ENCODE results near the gene PA2G4.
"Not testable (repeated sequence)": the region's sequence is repeated elsewhere in the genome, so short reads cannot be mapped to it uniquely, and the experiment has no call there.

Gene PA2G4

GRCh38 chr12:56104109-56104814, at the start of gene PA2G4:
PA2G4 (plus strand) TSS chr12:56104559; CDS start chr12:56104738, 179 bp downstream.
- H3K27ac Mint-ChIP-seq, result peak within 1 kb of the TSS; percentile 98
- H3K36me3 Mint-ChIP-seq (ENCODE audit: low read depth), result peaks cover 37% of the 10 kb centered on the region
- peaks cover 49% of the 10 kb centered on the region for H3K4me1 Mint-ChIP-seq (ENCODE audit: low read depth)

GRCh38 chr12:56059964-56060363, 44.4 kb upstream of the PA2G4 start:
- H3K27ac Mint-ChIP-seq; H3K9me3 Mint-ChIP-seq; H3K36me3 Mint-ChIP-seq (ENCODE audit: low read depth); H3K4me3 Mint-ChIP-seq; H3K4me1 Mint-ChIP-seq (ENCODE audit: low read depth): not testable (repeated sequence)
- peaks cover 17% of the 10 kb centered on the region for H3K27me3 Mint-ChIP-seq (ENCODE audit: low read depth)

More at GRCh38 chr12:56104109-56104814, at the start of gene PA2G4:
- Mint-ChIP-seq H3K27me3 (ENCODE audit: low read depth) (no peaks in the 10 kb centered on the region), H3K4me3 (peak within 1 kb of the TSS; percentile 99), H3K9me3 (no peaks in the 10 kb centered on the region)

GRCh38 chr12:56061982-56062381, 42.4 kb upstream of the PA2G4 start:
- H3K4me1 Mint-ChIP-seq (ENCODE audit: low read depth), result no peaks in the 10 kb centered on the region
- H3K9me3 Mint-ChIP-seq, result no peaks in the 10 kb centered on the region
- H3K36me3 Mint-ChIP-seq (ENCODE audit: low read depth), result peaks cover 1% of the 10 kb centered on the region
- no peak overlapping the region for H3K27ac Mint-ChIP-seq
- H3K27me3 Mint-ChIP-seq (ENCODE audit: low read depth), result peaks cover 17% of the 10 kb centered on the region
- no peak overlapping the region for H3K4me3 Mint-ChIP-seq

GRCh38 chr12:56062996-56063395, 41.4 kb upstream of the PA2G4 start:
- Mint-ChIP-seq H3K27me3 (ENCODE audit: low read depth) (peaks cover 17% of the 10 kb centered on the region), H3K27ac (no peak overlapping the region), H3K9me3 (no peaks in the 10 kb centered on the region), H3K4me3 (no peak overlapping the region), H3K4me1 (ENCODE audit: low read depth) (no peaks in the 10 kb centered on the region), H3K36me3 (ENCODE audit: low read depth) (peaks cover 1% of the 10 kb centered on the region)

- no peaks in the 10 kb centered on the region for H3K36me3 Mint-ChIP-seq (ENCODE audit: low read depth)
- peaks cover 4% of the 10 kb centered on the region for H3K27me3 Mint-ChIP-seq (ENCODE audit: low read depth)
- no peaks in the 10 kb centered on the region for H3K9me3 Mint-ChIP-seq
- H3K4me1 Mint-ChIP-seq (ENCODE audit: low read depth), result no peaks in the 10 kb centered on the region
- no peak overlapping the region for H3K4me3 Mint-ChIP-seq
- no peak overlapping the region for H3K27ac Mint-ChIP-seq
Measured at GRCh38 chr12:56071648-56072047, 32.7 kb upstream of the PA2G4 start.

GRCh38 chr12:56074396-56074795, 30.0 kb upstream of the PA2G4 start:
- Mint-ChIP-seq H3K36me3 (ENCODE audit: low read depth) (no peaks in the 10 kb centered on the region), H3K4me3 (no peak overlapping the region), H3K9me3 (no peaks in the 10 kb centered on the region), H3K4me1 (ENCODE audit: low read depth) (peaks cover 4% of the 10 kb centered on the region), H3K27me3 (ENCODE audit: low read depth) (peaks cover 7% of the 10 kb centered on the region), H3K27ac (no peak overlapping the region)

- not testable (repeated sequence) for H3K4me1 Mint-ChIP-seq (ENCODE audit: low read depth); H3K4me3 Mint-ChIP-seq; H3K27ac Mint-ChIP-seq; H3K36me3 Mint-ChIP-seq (ENCODE audit: low read depth); H3K9me3 Mint-ChIP-seq
- peaks cover 20% of the 10 kb centered on the region for H3K27me3 Mint-ChIP-seq (ENCODE audit: low read depth)
Measured at GRCh38 chr12:56077966-56078365, 26.4 kb upstream of the PA2G4 start.

- H3K27me3 Mint-ChIP-seq (ENCODE audit: low read depth), result peaks cover 18% of the 10 kb centered on the region
- no peaks in the 10 kb centered on the region for H3K9me3 Mint-ChIP-seq
- no peaks in the 10 kb centered on the region for H3K36me3 Mint-ChIP-seq (ENCODE audit: low read depth)
- peaks cover 9% of the 10 kb centered on the region for H3K4me1 Mint-ChIP-seq (ENCODE audit: low read depth)
- peak overlapping the region; percentile 82 for H3K4me3 Mint-ChIP-seq
- H3K27ac Mint-ChIP-seq, result no peak overlapping the region
Measured at GRCh38 chr12:56078427-56078826, 25.9 kb upstream of the PA2G4 start.

- no peaks in the 10 kb centered on the region for H3K9me3 Mint-ChIP-seq
- H3K27me3 Mint-ChIP-seq (ENCODE audit: low read depth), result peaks cover 24% of the 10 kb centered on the region
- H3K36me3 Mint-ChIP-seq (ENCODE audit: low read depth), result no peaks in the 10 kb centered on the region
- peak overlapping the region; percentile 82 for H3K4me3 Mint-ChIP-seq
- H3K27ac Mint-ChIP-seq, result no peak overlapping the region
- H3K4me1 Mint-ChIP-seq (ENCODE audit: low read depth), result peaks cover 9% of the 10 kb centered on the region
Measured at GRCh38 chr12:56078931-56079722, 25.2 kb upstream of the PA2G4 start.

GRCh38 chr12:56079723-56080555, 24.4 kb upstream of the PA2G4 start, which contains the start of gene ERBB3:
ERBB3 (plus strand) TSS chr12:56080165; CDS start chr12:56080301, 136 bp downstream.
- Mint-ChIP-seq H3K27ac (no peak within 1 kb of the TSS), H3K36me3 (ENCODE audit: low read depth) (no peaks in the 10 kb centered on the region), H3K4me1 (ENCODE audit: low read depth) (peaks cover 9% of the 10 kb centered on the region)

GRCh38 chr12:56080556-56081138, 23.7 kb upstream of the PA2G4 start:
- Mint-ChIP-seq H3K36me3 (ENCODE audit: low read depth) (no peaks in the 10 kb centered on the region), H3K27me3 (ENCODE audit: low read depth) (peaks cover 25% of the 10 kb centered on the region), H3K27ac (no peak overlapping the region), H3K9me3 (no peaks in the 10 kb centered on the region), H3K4me1 (ENCODE audit: low read depth) (peaks cover 12% of the 10 kb centered on the region), H3K4me3 (peak overlapping the region; percentile 67)

More at GRCh38 chr12:56079723-56080555, 24.4 kb upstream of the PA2G4 start, which contains the start of gene ERBB3:
- H3K9me3 Mint-ChIP-seq, result no peaks in the 10 kb centered on the region
- peaks cover 25% of the 10 kb centered on the region for H3K27me3 Mint-ChIP-seq (ENCODE audit: low read depth)
- H3K4me3 Mint-ChIP-seq, result peak within 1 kb of the TSS; percentile 82

- peaks cover 25% of the 10 kb centered on the region for H3K27me3 Mint-ChIP-seq (ENCODE audit: low read depth)
- no peak overlapping the region for H3K27ac Mint-ChIP-seq
- H3K9me3 Mint-ChIP-seq, result no peaks in the 10 kb centered on the region
- no peaks in the 10 kb centered on the region for H3K36me3 Mint-ChIP-seq (ENCODE audit: low read depth)
- H3K4me3 Mint-ChIP-seq, result peak overlapping the region; percentile 67
- H3K4me1 Mint-ChIP-seq (ENCODE audit: low read depth), result peaks cover 12% of the 10 kb centered on the region
Measured at GRCh38 chr12:56081393-56082347, 22.7 kb upstream of the PA2G4 start.

- Mint-ChIP-seq H3K4me3 (no peak overlapping the region), H3K27ac (no peak overlapping the region), H3K9me3 (no peaks in the 10 kb centered on the region), H3K4me1 (ENCODE audit: low read depth) (peaks cover 12% of the 10 kb centered on the region), H3K27me3 (ENCODE audit: low read depth) (peaks cover 25% of the 10 kb centered on the region), H3K36me3 (ENCODE audit: low read depth) (no peaks in the 10 kb centered on the region)
Measured at GRCh38 chr12:56082382-56082781, 22.0 kb upstream of the PA2G4 start.
